SU-DHL-6 (cell line): ENCODE data around the gene SERPINA3.

Source experiments
- H2AFZ ChIP-seq: fragments of 200-600 bp; sonication (generic); 2 replicates; pipeline ENCODE4 v1.6.1; 2014; ENCODE audit warnings: low read depth, mild to moderate bottlenecking, moderate library complexity, mixed read lengths, antibody characterized with exemption, low read length; ENCODE audit not compliant: severe bottlenecking
- H3F3A ChIP-seq: fragments of 200-600 bp; shearing (Covaris generic); 2 replicates; pipeline ENCODE4 v1.6.0; 2016; ENCODE audit warnings: antibody characterized with exemption, mild to moderate bottlenecking; ENCODE audit not compliant: insufficient read depth
- H3K27ac ChIP-seq: fragments of 200-600 bp; sonication (generic); 2 replicates; pipeline ENCODE4 v1.5.1; 2016; ENCODE audit warnings: low read depth, mild to moderate bottlenecking, low read length, moderate library complexity, mixed read lengths
- H3K27me3 ChIP-seq: fragments of 200-600 bp; sonication (generic), shearing (Covaris generic); 2 replicates; pipeline ENCODE4 v1.6.0; 2014; ENCODE audit warnings: mild to moderate bottlenecking, low read length
- H3K36me3 ChIP-seq: fragments of 200-600 bp; sonication (generic); 2 replicates; pipeline ENCODE4 v1.6.1; 2014; ENCODE audit warnings: mild to moderate bottlenecking, low read length, mixed read lengths
- H3K4me2 ChIP-seq: fragments of 300-600, 200-600 bp; shearing (Covaris generic), sonication (generic); 2 replicates; pipeline ENCODE4 v1.6.0; 2014; ENCODE audit warnings: low read length, low read depth, mild to moderate bottlenecking; ENCODE audit not compliant: poor library complexity, severe bottlenecking
- H3K4me3 ChIP-seq: fragments of 200-600 bp; sonication (generic); 2 replicates; pipeline ENCODE4 v1.5.1; 2014; ENCODE audit warnings: antibody characterized with exemption, low read length, mild to moderate bottlenecking, mixed read lengths; ENCODE audit not compliant: insufficient read depth, poor library complexity, severe bottlenecking
- H3K79me2 ChIP-seq: fragments of 200-600 bp; sonication (generic); 2 replicates; pipeline ENCODE4 v1.6.1; 2014; ENCODE audit warnings: mild to moderate bottlenecking, low read length, moderate library complexity; ENCODE audit not compliant: insufficient read depth
- H3K9ac ChIP-seq: fragments of 200-600 bp; sonication (generic); 2 replicates; pipeline ENCODE4 v1.7.0; 2014; ENCODE audit warnings: mild to moderate bottlenecking, low read length
- H3K9me2 ChIP-seq: fragments of 200-600 bp; sonication (generic); replicated peaks from 2 replicates; pipeline ENCODE4 v1.6.1; 2014; ENCODE audit warnings: low read length; ENCODE audit not compliant: insufficient read depth
- H3K9me3 ChIP-seq: fragments of 200-600 bp; sonication (generic); 2 replicates; pipeline ENCODE4 v1.6.1; 2014; ENCODE audit warnings: low read length, mixed read lengths; ENCODE audit not compliant: insufficient read depth
- H4K20me1 ChIP-seq: fragments of 200-600 bp; sonication (generic); 2 replicates; pipeline ENCODE4 v1.6.1; 2014; ENCODE audit warnings: low read depth, mild to moderate bottlenecking, antibody characterized with exemption, low read length, moderate library complexity, mixed read lengths
- EZH2phosphoT487 ChIP-seq: fragments of 200-600 bp; sonication (generic), shearing (Covaris generic); conservative IDR thresholded peaks from 2 replicates; pipeline ENCODE4 v1.6.1; 2018; ENCODE audit warnings: mild to moderate bottlenecking, antibody characterized with exemption, low read length, moderate library complexity, mixed read lengths
- TF ChIP-seq, protein P1 (sequence below): fragments of 200-600 bp; sonication (generic); IDR thresholded peaks from one replicate; pipeline ENCODE4 v1.5.1; 2017; ENCODE audit warnings: antibody characterized with exemption, mild to moderate bottlenecking, low read length, moderate library complexity; ENCODE audit not compliant: insufficient read depth, poor library complexity, severe bottlenecking

SERPINA3 gene

DNA sequence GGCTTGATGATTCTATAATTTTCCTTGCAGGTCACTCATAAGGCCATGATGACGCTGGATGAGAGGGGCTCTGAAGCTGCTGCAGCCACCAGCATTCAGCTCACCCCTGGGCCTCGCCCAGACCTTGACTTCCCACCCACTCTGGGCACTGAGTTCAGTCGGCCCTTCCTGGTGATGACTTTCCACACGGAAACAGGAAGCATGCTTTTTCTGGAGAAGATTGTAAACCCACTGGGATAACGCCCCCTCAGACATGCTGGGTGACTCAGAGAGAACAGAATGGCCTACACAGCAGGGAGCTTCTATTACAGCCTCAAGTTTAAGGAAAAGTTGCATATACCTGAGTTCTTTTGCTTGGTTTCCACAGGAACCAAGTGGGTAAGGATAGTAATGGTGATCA is 34.3 kb downstream of the SERPINA3 start:
- no peak overlapping the region for H3K27ac ChIP-seq
- H3K9ac ChIP-seq, result no peak overlapping the region
- no peak overlapping the region for H3K4me3 ChIP-seq
- H2AFZ ChIP-seq, result no peak overlapping the region
- no peaks in the 10 kb centered on the region for H4K20me1 ChIP-seq
- H3K9me2 ChIP-seq, result no peaks in the 10 kb centered on the region
- H3K27me3 ChIP-seq, result no peaks in the 10 kb centered on the region
- H3K4me2 ChIP-seq, result no peak overlapping the region
- no peaks in the 10 kb centered on the region for H3K9me3 ChIP-seq
- TF ChIP-seq, protein P1, sequence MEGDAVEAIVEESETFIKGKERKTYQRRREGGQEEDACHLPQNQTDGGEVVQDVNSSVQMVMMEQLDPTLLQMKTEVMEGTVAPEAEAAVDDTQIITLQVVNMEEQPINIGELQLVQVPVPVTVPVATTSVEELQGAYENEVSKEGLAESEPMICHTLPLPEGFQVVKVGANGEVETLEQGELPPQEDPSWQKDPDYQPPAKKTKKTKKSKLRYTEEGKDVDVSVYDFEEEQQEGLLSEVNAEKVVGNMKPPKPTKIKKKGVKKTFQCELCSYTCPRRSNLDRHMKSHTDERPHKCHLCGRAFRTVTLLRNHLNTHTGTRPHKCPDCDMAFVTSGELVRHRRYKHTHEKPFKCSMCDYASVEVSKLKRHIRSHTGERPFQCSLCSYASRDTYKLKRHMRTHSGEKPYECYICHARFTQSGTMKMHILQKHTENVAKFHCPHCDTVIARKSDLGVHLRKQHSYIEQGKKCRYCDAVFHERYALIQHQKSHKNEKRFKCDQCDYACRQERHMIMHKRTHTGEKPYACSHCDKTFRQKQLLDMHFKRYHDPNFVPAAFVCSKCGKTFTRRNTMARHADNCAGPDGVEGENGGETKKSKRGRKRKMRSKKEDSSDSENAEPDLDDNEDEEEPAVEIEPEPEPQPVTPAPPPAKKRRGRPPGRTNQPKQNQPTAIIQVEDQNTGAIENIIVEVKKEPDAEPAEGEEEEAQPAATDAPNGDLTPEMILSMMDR, result no peak
- TF ChIP-seq EZH2phosphoT487, result no peak
- no peaks in the 10 kb centered on the region for H3F3A ChIP-seq
- H3K36me3 ChIP-seq, result no peaks in the 10 kb centered on the region
- no peaks in the 10 kb centered on the region for H3K79me2 ChIP-seq

DNA sequence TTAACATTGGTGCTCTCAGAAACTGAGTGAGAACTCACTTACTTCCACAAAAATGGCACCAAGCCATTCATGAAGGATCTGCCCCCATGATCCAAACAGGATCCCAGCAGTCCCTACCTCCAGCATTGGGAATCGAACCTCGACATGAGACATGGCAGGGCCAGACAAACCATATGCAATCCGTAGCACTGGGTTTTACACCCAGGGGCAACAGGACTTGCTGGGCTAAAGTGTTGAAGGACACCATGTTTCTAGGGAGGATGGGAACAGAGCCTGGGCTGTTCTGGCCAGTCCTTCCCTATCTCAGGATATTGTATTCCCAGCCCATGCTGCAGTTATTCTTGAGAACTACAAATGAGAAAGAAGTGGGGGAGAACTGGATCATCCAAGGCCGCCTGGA is 36.6 kb downstream of the SERPINA3 start:
- H3K4me2 ChIP-seq, result no peak overlapping the region
- no peaks in the 10 kb centered on the region for H3F3A ChIP-seq
- no peak overlapping the region for H2AFZ ChIP-seq
- H3K36me3 ChIP-seq, result no peaks in the 10 kb centered on the region
- no peaks in the 10 kb centered on the region for H3K9me2 ChIP-seq
- no peak overlapping the region for H3K27ac ChIP-seq
- no peaks in the 10 kb centered on the region for H4K20me1 ChIP-seq
- H3K9ac ChIP-seq, result no peak overlapping the region
- H3K79me2 ChIP-seq, result no peaks in the 10 kb centered on the region
- no peaks in the 10 kb centered on the region for H3K27me3 ChIP-seq
- H3K9me3 ChIP-seq, result no peaks in the 10 kb centered on the region
- H3K4me3 ChIP-seq, result no peak overlapping the region
- TF ChIP-seq EZH2phosphoT487, result no peak
- TF ChIP-seq, protein P1, result no peak

DNA sequence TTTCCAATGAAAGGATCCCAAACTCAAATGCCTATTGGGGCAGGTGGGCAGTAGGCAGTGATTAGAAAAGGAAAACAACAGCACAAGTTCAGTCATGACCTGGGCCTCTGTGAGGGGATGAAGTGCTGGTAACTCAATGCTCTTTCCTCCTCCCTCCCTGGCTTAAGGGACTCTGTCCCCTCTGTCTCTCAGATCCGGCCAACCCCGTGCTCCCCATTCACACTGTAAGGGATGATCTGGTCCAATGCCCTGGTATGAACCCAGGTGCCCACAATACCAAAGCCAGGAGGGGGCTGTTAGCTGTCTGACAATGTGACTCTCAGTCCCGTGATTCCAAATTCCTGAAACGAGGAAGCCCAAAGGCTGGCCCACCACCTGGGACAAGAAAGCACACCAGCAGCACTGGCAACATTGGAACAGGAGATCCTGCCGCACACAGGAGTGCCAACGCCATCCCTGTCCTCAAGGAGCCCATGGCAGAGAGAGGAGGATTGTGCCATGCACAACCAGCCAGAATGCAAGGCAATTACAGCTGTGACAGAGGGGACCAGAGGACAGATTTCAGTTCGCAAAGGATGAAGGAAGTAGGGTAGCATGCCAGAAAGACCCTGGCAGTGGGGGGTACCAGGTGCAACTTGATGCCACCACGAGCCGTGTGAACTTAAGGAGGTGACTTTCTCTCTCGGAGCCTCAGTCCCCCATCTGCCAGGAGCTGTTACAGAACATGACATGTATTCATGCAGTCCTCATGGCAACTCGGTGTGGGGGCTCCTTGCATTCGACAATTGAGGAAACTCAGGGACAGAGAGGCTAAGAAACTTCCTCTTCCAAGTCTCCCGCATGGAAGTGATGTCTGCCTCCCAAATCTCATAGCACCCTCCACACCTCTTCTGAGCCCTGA is 37.6 kb downstream of the SERPINA3 start:
- no peak overlapping the region for H3K4me2 ChIP-seq
- H3F3A ChIP-seq, result no peaks in the 10 kb centered on the region
- TF ChIP-seq, protein P1, result no peak
- no peak for TF ChIP-seq EZH2phosphoT487
- no peaks in the 10 kb centered on the region for H3K9me2 ChIP-seq
- H4K20me1 ChIP-seq, result no peaks in the 10 kb centered on the region
- H3K36me3 ChIP-seq, result no peaks in the 10 kb centered on the region
- H3K9ac ChIP-seq, result no peak overlapping the region
- H3K27ac ChIP-seq, result no peak overlapping the region
- no peak overlapping the region for H2AFZ ChIP-seq
- no peaks in the 10 kb centered on the region for H3K9me3 ChIP-seq
- no peak overlapping the region for H3K4me3 ChIP-seq
- no peaks in the 10 kb centered on the region for H3K79me2 ChIP-seq
- H3K27me3 ChIP-seq, result no peaks in the 10 kb centered on the region
